ENCODE results near the gene KIF7. TPM values are rescaled to one million over a fixed set of nuclear protein-coding genes. Genes with fewer than 3 reads are reported as not detected.

KIF7 gene
- polyA plus RNA-seq, 1 of the 3 experiments (the other 2 are of a cell fraction) = 12.0 TPM

GRCh38 chr15:89693091-89693490 is 37.8 kb upstream of the KIF7 start:
- CTCF ChIA-PET = no interaction called here
- Histone ChIP-seq H3K4me3 (ENCODE audit: low read depth in 2 of 2, low read length in 1 of 2) (no peak overlapping the region), H3K9ac (no peak overlapping the region), H3K79me2 (ENCODE audit: insufficient read depth) (peaks cover 8% of the 10 kb centered on the region; the same call in 1 of the 2 replicates), H3K27ac (ENCODE audit: low read depth in 2 of 2, low read length in 1 of 2) (no peak overlapping the region), H3F3A (replicated peaks; ENCODE audit: insufficient read depth) (peaks cover 6% of the 10 kb centered on the region), H3K36me3 (replicated peaks in 1 of 2; ENCODE audit: control insufficient read depth in 1 of 2, insufficient read depth in 2 of 2, low read length in 1 of 2) (no peaks in the 10 kb centered on the region), H3K4me1 (ENCODE audit: control insufficient read depth in 1 of 2, insufficient read depth in 2 of 2, low read depth in 1 of 2, low read length in 1 of 2) (no peaks in the 10 kb centered on the region; a peak in 2 of 4 replicates), H3K9me2 (no peaks in the 10 kb centered on the region), H3K27me3 (ENCODE audit: insufficient read depth) (no peaks in the 10 kb centered on the region), H3K9me3 (no peaks in the 10 kb centered on the region), H3K4me2 (no peak overlapping the region), H4K20me1 (ENCODE audit: insufficient read depth) (no peaks in the 10 kb centered on the region), H2AFZ (ENCODE audit: low read depth) (no peak overlapping the region)
- TF ChIP-seq YY1 (IDR thresholded peaks at IDR 0.05; ENCODE audit: low read depth) (no peak), SIN3A (IDR thresholded peaks at IDR 0.05; ENCODE audit: borderline replicate concordance, low read depth, low read length) (no peak), EP300 (IDR thresholded peaks at IDR 0.05; ENCODE audit: borderline replicate concordance in 1 of 2, low read depth in 1 of 2, low read length in 1 of 2) (no peak), MAX (IDR thresholded peaks at IDR 0.05; ENCODE audit: low read depth) (no peak), GABPA (IDR thresholded peaks at IDR 0.05; ENCODE audit: low read depth) (no peak), FOXM1 (IDR thresholded peaks at IDR 0.05; ENCODE audit: low read depth) (no peak), TCF12 (IDR thresholded peaks at IDR 0.05) (no peak), RXRA (IDR thresholded peaks at IDR 0.05; ENCODE audit: borderline replicate concordance, low read depth) (no peak), ELF1 (IDR thresholded peaks at IDR 0.05) (no peak), FOXJ3 (CRISPR knock-in tag; IDR thresholded peaks at IDR 0.05) (no peak), REST (IDR thresholded peaks at IDR 0.05; ENCODE audit: low read depth, low read length) (no peak), SMC3 (IDR thresholded peaks at IDR 0.05; ENCODE audit: low read depth, low read length) (no peak), RFX5 (IDR thresholded peaks at IDR 0.05; ENCODE audit: low read length) (no peak), MXI1 (IDR thresholded peaks at IDR 0.05; ENCODE audit: low read depth, low read length) (no peak)
- POLR2A ChIA-PET = no interaction called here
- 7% methylated on average over 2 of the region's 2 CpGs for WGBS (ENCODE audit: low lambda C conversion rate)
- DNase-seq = no peak

Data from SK-N-SH (cell line).